Measurements from ENCODE around the gene ZEB2. TPM values are rescaled to one million over a fixed set of nuclear protein-coding genes. Genes with fewer than 3 reads are reported as not detected.

The ZEB2 gene
- total RNA-seq, 1 donor from 2014 or later, result 111 TPM

- DNase-seq (ENCODE audit: low spot score in 2 of 2, unreplicated experiment in 2 of 2), result no peak
- Mint-ChIP-seq H3K27me3 (ENCODE audit: low read depth) (no peaks in the 10 kb centered on the region), H3K27ac (no peak overlapping the region)
Observed at GRCh38 chr2:144490017-144490416, 29.9 kb downstream of the ZEB2 start.

GRCh38 chr2:144489315-144489916 lies 30.5 kb downstream of the ZEB2 start:
- DNase-seq (ENCODE audit: low spot score in 2 of 2, unreplicated experiment in 2 of 2), result no peak
- TF ChIP-seq, protein P1, sequence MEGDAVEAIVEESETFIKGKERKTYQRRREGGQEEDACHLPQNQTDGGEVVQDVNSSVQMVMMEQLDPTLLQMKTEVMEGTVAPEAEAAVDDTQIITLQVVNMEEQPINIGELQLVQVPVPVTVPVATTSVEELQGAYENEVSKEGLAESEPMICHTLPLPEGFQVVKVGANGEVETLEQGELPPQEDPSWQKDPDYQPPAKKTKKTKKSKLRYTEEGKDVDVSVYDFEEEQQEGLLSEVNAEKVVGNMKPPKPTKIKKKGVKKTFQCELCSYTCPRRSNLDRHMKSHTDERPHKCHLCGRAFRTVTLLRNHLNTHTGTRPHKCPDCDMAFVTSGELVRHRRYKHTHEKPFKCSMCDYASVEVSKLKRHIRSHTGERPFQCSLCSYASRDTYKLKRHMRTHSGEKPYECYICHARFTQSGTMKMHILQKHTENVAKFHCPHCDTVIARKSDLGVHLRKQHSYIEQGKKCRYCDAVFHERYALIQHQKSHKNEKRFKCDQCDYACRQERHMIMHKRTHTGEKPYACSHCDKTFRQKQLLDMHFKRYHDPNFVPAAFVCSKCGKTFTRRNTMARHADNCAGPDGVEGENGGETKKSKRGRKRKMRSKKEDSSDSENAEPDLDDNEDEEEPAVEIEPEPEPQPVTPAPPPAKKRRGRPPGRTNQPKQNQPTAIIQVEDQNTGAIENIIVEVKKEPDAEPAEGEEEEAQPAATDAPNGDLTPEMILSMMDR (IDR thresholded peaks at IDR 0.05; ENCODE audit: unreplicated experiment), result no peak
- Mint-ChIP-seq H3K27me3 (ENCODE audit: low read depth) (no peaks in the 10 kb centered on the region), H3K27ac (no peak overlapping the region), H3K36me3 (peaks cover 29% of the 10 kb centered on the region), H3K4me3 (no peak overlapping the region), H3K4me1 (peaks cover 17% of the 10 kb centered on the region), H3K9me3 (no peaks in the 10 kb centered on the region)

More at GRCh38 chr2:144490017-144490416, 29.9 kb downstream of the ZEB2 start:
- H3K9me3 Mint-ChIP-seq, result no peaks in the 10 kb centered on the region
- H3K4me3 Mint-ChIP-seq, result no peak overlapping the region
- peaks cover 21% of the 10 kb centered on the region for H3K4me1 Mint-ChIP-seq
- peaks cover 29% of the 10 kb centered on the region for H3K36me3 Mint-ChIP-seq
- TF ChIP-seq, protein P1 (IDR thresholded peaks at IDR 0.05; ENCODE audit: unreplicated experiment), result no peak

GRCh38 chr2:144484201-144484948 lies 35.5 kb downstream of the ZEB2 start:
- Mint-ChIP-seq H3K9me3 (no peaks in the 10 kb centered on the region), H3K27me3 (ENCODE audit: low read depth) (no peaks in the 10 kb centered on the region), H3K36me3 (peaks cover 4% of the 10 kb centered on the region), H3K4me1 (peaks cover 63% of the 10 kb centered on the region), H3K27ac (peak overlapping the region; percentile 75), H3K4me3 (no peak overlapping the region)
- TF ChIP-seq, protein P1 (IDR thresholded peaks at IDR 0.05; ENCODE audit: unreplicated experiment), result no peak
- DNase-seq (ENCODE audit: low spot score in 2 of 2, unreplicated experiment in 2 of 2), result no peak

GRCh38 chr2:144481666-144482065 lies 38.3 kb downstream of the ZEB2 start:
- Mint-ChIP-seq H3K27me3 (ENCODE audit: low read depth) (no peaks in the 10 kb centered on the region), H3K9me3 (no peaks in the 10 kb centered on the region), H3K4me1 (peaks cover 74% of the 10 kb centered on the region), H3K4me3 (no peak overlapping the region), H3K27ac (peak overlapping the region; percentile 95), H3K36me3 (peaks cover 4% of the 10 kb centered on the region)
- DNase-seq (ENCODE audit: low spot score in 2 of 2, unreplicated experiment in 2 of 2), result no peak
- TF ChIP-seq, protein P1 (IDR thresholded peaks at IDR 0.05; ENCODE audit: unreplicated experiment), result no peak

- H3K27me3 Mint-ChIP-seq (ENCODE audit: low read depth), result no peaks in the 10 kb centered on the region
- H3K4me3 Mint-ChIP-seq, result no peak overlapping the region
- no peaks in the 10 kb centered on the region for H3K9me3 Mint-ChIP-seq
- peaks cover 4% of the 10 kb centered on the region for H3K36me3 Mint-ChIP-seq
- no peak for DNase-seq (ENCODE audit: low spot score in 2 of 2, unreplicated experiment in 2 of 2)
- TF ChIP-seq, protein P1 (IDR thresholded peaks at IDR 0.05; ENCODE audit: unreplicated experiment), result no peak
- peaks cover 79% of the 10 kb centered on the region for H3K4me1 Mint-ChIP-seq
- H3K27ac Mint-ChIP-seq, result peak overlapping the region; percentile 95
Observed at GRCh38 chr2:144481109-144481508, 38.8 kb downstream of the ZEB2 start.
